GM21786 (cell line): ENCODE measurements around the gene INPP5F.
A peak's percentile ranks its signal among the peaks of the same experiment; 100 is the strongest.
"Not testable (repeated sequence)": the region's sequence is repeated elsewhere in the genome, so short reads cannot be mapped to it uniquely, and the experiment has no call there.

ENCODE experiments used
- ATAC-seq: cut with Tn5 transposase; IDR thresholded peaks from one replicate; pipeline ENCODE4 v1.9.1; 2021; ENCODE audit not compliant: unreplicated experiment

INPP5F gene

DNA sequence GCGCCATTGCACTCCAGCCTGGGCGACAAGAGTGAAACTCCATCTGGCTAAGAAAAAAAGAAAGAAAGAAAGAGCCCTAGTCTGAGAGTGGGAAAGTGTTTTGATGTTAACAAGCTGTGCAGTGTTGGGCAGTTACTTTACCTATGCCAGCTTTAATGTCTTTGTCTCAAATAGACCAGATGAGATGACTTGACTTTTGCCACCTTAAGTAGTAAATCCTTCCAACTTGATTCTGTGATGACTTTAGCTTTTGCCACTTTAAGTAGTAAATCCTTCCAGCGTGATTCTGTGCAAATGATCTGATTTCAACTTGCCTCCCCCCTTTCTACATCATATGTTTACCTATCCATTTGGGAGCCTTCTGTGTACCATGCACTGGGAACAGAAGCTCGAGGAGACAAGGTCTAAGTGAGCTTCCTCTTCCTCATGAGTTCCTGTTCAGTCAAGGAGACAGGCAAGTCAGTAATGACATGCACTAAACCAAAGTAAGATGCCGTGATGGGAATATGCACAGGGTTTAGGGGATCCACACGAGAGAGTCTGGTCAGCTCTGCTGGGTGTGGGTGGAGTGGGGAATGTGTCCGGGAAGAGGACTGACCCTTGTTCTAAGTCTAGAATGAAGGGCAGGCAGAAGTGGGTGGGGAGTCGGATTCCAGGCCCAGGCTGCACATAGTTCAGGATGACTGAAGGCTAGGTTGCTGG, 17.2 kb downstream of the INPP5F start:
- no peak for ATAC-seq

DNA sequence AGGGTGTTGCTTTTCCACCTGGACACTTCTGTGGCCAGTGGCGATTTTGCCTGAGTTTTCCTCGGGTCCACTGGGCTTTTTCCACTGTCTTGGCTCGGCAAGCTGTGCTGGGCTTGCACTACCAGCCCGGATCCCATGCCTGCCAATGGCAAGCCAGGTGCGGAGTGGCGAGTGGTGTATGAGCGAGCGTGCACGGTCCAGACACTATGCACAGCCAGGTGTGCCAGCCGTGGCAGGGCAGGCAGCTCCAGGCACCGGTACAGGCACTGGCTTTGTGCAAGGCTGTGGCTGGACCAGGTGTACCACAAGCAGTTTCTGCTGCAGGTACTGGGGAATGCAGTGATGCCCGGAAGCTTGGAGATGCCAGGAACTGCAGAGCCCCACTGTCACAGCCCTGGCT, 22.1 kb downstream of the INPP5F start:
- no peak for ATAC-seq

DNA sequence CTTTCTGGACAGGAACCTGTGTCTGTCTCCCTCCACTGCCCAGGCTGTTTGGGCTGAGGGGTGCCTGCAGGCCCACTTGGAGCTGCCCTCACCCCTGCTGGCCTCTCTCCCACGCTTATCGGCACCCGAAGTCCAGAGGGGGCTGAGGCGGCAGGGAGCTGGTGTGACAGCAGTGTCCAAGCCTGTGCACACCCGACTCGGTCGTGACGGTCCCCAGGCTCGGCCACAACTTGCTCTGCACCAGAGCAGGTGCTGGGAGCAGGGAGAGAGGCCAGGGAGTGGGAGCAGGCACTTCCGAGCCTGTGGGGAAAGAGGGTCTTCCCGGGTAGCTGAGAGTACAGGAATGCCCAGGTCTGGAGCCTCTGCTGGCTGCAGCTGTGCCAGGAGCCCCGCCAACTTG, 23.0 kb downstream of the INPP5F start:
- no peak for ATAC-seq

DNA sequence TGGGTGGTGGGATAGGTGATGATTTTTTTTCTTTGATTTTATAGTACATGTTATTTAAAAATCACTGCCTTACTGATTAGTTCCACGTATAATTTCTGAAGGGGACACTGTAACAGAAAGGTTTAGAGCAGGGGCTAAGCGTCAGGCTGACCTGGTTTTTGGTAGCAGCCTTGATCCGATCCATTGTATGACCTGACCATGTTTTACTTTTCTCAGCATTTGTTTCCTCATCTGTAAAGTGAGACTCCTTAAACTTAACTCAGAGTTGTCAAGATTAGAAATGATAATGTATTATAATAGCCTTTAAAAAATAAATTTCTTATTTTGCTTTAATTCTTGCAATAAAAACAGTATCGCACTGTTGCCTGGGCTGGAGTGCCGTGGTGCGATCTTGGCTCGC, 23.6 kb downstream of the INPP5F start:
- no peak for ATAC-seq

DNA sequence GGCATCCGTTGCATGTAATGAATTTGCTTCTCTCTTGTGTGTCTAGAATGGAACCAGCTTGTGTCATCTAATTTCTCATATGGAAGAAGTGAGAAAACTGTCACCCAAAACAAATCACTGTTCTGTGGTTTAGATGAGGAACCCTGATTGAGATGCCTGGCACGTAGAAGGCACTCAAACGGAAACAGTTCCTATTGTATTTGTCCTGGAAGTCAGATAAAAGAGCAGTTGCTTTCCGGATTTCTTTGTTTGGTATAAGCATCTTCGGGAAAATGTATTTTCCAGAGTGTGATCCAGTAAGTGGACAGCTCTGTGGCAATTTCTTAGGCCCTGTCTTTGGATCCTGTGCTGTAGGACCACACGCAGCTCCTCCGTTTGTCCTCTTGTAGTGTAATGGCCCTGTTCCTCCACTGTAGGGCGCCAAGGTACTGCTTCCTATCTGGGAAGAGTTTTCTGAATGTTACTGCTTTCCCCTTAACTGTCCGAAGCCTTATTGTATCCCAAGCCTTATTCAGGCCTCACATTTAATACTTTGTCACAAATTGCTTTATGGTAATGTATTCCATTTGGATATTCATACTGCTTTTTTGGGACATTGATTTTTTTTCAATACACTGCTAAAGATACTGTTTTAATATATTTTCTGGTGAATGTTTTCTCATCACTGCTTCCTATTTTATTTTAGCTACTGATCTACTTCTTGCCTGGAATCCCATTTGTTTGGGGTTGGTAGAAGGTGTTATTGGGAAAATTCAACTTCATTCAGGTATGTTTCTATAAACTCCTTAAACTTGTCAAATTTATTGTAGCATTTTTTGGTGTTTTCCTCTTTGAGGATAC, 24.8 kb downstream of the INPP5F start:
- ATAC-seq, result peak; percentile 94

DNA sequence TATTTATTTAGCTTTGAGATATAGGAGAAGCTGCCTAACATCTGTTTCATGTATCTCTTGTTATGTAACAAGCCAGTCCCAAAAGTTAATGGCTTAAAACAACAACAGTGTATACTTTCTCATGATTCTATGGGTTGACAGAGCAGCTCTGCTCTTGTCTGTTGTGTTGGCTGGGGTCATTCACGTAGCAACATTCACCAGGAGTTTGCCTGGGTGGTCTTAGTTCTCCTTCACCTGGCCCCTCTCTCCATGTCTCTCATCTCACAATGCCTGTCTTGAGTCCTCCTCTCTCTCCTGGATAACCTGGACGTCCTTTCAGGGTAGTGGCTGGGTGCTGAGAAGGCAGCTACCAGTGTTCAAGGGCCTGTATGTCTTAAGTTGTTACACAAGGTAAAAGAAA, 27.5 kb downstream of the INPP5F start:
- no peak for ATAC-seq

DNA sequence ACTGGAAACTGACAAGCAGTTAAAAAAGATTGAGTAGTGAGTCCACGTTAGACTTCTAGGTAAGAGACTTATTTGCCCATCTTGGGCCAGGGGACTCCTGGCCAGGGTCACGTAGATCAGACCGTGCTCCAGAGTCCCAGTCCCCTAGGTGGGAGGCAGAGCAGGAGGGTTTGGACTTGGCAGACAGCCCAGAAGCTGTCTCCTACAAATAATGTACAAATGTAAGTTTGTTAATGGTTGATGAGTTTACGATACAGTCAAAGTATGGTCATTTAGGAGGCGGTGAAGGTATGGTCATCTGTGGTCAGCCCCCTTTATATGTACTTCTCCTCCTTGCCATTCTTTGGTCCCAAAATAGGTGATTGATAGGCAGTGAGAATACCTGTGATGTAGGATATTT, 28.2 kb downstream of the INPP5F start:
- ATAC-seq, result no peak

DNA sequence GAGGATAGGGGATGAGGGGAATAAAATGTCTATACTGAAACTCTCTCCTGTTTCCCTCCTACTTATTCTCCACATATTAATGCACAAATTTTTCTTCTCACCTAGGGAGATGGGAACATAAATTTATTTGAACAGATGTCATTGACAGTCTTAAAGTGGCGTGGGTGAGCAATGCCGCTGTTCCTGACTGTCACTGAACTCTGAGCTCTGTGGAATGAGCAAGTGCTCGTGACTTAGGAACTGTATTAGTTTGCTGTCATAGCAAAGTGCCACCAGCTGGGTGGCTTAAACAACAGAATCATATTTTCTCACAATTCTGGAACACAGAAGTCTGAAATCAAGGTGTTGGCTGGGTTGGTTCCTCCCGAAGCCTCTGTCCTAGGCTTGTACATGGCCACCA, 29.1 kb downstream of the INPP5F start:
- ATAC-seq, result no peak

DNA sequence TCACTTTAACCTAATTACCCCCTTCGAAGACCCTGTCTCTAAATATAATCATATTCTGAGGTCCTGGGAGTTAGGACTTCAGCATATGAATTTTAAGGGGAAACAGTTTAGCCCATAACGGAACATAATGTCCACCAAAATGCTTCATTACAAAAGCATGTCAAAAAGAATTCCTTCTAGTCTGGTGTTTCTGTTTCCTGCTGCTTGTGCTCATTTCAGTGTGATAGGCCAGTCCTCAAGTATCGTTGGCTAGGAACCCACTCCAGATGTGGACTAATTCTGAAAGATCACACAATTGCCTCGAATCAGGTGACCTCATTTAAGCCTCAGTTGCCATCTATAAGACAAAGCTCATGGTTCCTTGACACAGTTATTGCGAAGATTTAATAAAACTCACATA, 29.6 kb downstream of the INPP5F start:
- no peak for ATAC-seq

DNA sequence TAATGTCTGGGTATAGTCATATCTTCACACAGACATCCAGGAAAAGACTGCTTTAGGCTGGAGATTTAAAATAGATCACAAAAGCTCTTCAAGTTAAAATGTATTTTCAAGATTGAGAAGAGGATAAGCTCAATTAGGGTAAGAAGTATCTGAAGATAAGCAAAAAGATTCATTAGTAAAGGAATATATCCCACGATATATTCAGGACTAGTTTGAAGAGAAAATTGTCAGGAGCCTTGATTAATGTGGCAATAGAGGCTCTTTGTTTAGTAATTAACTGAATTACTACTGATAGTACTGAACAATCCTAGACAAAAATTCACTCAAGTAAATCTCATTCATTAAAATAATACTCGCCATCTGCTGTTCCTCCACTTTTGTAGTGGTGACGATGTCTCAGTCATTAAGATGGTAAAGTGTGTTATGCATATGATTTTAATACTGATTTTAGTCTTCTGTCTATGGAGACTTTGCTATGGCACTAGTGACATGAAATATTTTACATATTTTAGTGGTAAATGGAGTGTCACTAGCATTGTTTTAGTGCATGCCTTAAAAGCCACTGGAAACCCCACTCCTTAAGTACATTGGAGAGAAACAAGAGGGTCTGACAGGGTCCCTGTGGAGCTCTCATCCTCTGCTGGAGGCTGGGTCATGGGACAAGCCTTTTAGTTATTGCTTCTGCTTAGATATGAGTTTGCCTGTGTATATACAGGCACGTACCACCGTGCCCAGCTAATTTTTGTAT, 32.8 kb downstream of the INPP5F start:
- ATAC-seq, result no peak

DNA sequence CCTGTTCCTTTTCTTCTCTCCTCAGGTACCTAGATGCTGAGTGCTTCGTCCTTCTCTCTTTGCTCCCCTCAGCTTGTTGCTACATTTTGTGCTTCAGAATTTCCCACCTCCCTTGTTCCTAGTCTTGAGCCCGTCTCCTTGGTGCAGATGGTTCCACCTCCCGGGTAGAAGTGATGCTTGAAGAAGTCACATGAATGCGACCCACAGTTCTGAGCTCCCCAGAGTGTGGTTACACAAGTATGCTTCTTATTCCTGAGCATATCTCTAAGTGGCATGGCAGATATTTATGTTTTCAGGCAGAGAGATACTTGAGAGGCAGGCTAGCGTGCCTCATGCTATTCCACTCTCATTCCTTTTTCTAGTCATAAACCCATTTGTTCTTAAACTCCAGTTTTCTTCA, 34.0 kb downstream of the INPP5F start:
- ATAC-seq, result no peak

DNA sequence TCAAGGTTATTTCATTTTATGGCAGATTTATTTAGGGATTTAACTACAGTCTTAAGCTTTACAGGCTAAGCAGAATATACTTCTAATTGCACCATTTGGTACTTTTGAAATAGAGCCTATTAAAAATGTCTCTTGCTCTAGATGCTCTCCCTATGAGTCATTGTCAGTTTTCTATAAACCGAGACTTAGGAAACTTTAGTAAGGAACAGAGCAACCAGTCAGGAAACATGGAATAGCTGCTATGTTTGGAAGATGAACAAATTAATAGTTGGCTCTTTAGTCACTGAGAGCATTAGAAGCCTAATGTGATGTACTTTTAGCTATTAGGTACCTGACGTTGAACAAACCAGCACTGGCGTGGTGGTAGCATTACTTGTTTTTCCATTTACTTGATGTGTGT, 35.3 kb downstream of the INPP5F start:
- no peak for ATAC-seq

DNA sequence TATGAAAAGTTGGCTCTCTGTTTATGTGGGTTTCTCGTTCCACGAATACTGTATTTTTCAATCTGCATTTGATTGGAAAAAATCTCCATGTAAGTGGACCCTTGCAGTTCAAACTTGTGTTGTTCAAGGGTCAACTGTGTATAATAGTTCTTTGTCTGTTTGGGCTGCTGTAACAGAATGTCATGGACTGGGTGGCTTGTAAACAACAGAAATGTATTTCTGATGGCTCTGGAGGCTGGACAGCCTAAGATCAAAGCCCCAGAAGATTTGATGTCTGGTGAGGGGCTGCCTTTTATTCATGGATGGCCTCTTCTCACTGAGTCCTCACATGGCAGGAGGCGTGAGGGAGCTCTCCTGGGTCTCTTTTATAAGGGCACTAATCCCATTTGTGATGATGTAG, 36.2 kb downstream of the INPP5F start:
- no peak for ATAC-seq

DNA sequence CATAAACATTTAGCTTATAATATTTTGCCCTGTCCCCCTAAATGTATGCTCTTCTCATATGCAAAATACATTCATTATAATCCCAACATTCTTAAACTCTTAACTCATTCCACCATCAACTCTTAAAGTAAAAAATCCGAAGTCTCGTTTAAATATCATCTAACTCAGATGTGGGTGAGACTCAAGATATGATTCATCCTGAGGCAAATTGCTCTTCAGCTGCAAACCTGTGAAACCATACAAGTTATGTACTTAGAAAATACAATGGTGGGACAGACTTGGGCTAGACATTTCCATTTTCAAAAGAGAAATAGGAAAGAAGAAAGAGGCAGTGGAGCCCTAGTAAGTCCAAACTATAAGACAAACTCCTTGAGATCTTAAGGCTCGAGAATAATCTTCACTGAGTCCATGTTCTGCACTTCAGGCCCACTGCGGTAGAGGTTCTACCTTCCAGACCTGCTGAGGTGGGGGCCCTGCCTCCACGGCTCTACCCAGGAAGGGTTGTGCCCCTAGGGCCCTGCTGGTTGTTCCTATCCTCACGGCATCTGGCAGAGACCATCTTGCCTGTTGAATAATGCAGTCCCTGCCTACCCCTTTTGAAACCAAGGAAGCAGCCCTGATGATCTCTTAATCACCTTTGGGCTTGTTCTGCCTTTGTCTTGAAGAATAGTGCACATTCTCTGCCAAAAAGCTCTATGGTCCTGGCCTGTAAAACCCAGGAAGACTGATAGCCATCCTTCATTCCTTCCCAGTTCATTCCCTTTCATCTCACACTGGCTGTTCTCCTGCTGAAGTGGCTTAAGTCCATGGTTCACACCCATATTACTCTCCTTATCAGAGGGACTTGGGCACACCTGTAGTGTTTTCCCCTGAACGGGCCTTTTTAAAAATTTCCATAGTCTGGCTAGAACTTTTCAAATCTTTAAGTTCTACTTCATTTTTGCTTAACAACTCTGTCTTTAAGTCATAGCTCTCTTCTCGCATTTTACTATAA, 37.3 kb downstream of the INPP5F start:
- ATAC-seq, result no peak

DNA sequence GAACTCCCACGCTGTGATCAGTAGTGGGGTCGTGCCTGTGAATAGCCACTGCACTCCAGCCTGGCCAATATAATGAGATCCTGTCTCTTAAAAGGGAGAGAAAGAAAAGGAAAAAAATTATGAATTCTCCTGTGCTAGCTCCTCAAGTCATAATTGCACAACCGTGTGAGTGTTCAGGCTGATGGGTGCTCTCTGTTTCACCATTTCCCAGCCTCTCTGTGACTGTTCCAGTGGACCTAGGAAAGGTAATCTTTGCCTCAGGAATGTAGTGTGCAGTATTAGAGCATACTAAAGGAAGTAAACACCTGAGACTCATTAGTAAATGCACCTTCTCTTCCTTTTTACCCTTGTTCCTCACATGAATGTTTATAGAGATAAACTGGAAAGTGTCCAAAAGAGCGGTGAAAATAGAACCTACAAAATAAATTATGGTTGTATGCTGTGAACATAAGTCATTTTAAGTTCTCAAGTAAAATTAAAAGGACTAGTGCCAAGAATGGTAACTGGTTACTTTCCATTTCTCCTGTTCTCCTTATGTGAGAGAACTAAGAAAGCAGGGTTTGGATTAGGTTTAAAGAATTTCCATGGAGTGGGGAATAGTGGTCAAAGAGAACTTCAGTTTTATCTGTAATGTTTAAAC, 42.7 kb downstream of the INPP5F start:
- ATAC-seq, result no peak

DNA sequence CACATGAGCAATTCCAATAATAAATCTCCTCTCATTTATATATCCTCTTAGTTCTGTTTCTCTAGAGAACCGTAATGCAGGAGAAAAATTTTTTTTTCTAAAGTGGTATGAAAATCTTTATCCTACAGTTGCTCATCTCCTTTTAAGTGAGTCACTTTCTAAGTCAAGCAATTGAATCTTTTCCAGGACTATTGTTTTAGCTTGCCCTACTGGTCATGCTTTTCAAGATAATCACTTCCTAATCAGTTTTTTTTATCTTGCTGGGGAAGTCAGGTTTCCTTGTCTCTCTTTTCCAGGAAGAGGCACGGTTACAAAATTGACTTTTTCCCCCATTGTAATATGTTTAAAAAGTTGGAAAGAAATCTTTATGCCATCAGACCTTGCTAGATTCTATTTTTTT, 44.0 kb downstream of the INPP5F start:
- no peak for ATAC-seq

DNA sequence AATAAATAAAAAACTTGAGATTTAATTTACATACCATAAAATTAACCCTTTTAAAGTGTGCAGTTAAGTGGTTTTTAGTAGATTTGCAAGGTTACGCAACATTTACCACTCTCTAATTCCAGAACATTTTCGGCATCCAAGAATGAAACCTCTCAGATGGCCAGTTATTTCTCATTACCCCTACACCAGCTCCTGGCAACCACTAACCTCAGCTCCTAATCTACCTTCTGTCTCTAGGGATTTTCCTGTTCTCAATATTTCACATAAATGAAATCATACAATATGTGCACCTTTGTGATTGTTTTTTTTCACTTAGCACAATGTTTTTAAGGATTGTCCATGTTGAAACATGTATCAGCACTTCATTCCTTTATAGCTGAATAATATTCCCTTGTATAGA, 45.1 kb downstream of the INPP5F start:
- ATAC-seq, result no peak

DNA sequence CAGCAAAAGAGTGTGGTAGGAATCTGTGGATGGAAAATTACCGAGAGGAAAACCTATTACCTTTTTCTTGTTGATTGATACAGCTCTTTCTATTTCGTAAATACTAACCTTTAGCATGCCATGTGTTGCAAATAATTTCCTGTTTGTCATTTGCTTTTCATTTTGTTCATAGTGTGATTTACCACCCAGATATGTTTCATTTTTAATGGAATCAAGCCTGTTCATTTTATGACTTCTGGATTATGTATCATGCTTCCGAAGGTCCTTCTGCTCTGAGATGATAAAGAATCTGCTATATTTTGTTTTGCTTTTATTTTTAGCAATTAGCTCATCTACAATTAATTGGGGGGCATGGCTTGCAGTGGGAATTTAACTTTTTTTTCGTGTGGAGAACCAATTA, 46.5 kb downstream of the INPP5F start:
- no peak for ATAC-seq

DNA sequence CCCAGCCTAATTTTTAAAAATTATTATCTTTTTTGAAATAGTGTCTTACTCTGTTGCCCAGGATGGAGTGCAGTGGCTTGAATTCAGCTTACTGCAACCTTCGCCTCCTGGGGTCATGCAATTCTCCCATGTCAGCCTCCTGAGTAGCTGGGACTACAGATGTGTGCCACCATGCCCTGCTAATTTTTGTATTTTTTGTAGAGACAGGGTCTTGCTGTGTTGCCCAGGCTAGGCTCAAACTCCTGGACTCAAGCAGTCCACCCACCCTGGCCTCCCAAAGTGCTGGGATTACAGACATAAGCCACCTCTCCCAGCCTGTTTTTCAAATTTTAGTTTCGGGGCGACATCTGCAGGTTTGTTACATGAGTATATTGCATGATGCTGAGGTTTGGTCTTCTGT, 47.2 kb downstream of the INPP5F start:
- ATAC-seq, result not testable (repeated sequence)

DNA sequence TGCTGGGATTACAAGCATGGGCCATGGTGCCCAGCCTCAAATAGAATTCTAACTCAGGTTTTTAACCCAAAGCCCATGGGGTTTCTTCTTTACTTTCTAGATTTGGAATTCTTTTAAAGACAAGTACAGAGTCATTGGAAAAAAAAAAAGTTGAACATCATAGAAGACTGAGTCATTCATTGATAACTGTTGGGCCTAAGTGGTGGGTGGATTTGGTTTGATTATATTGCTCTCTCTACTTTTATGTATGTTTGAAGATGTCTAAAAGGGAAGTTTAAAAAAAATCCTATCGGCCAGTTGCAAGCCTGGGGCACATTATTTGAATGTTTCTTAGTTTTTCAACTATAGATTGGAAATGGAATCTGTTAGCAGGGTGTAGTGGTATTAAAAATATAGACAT, 49.7 kb downstream of the INPP5F start:
- ATAC-seq, result no peak
